Stimulated activated CD4-positive, alpha-beta T cell treated with anti-CD3 and anti-CD28 coated beads, Interleukin-1b, Interleukin-23, amount 100 ng/mL, for 1 hour (primary cell): Measurements from ENCODE around the gene ARMC9.
"Not testable (repeated sequence)": the region's sequence is repeated elsewhere in the genome, so short reads cannot be mapped to it uniquely, and the experiment has no call there.

Source experiments
- DNase-seq, 2 donors: peaks; one replicate each; pipeline ENCODE4 v3.0.0-alpha.2; 2020; ENCODE audit warnings: low read depth in 2 of 2

The ARMC9 gene

GRCh38 chr2:231198291-231199173, at the start of gene ARMC9:
TSS of gene ARMC9 (plus strand) at chr2:231198631. CDS start at chr2:231206239, 7,608 bp downstream.
- peak; percentile 29 to 53 for DNase-seq

GRCh38 chr2:231152800-231153557, 45.5 kb upstream of the ARMC9 start:
- DNase-seq = no peak

- no peak for DNase-seq
Observed at GRCh38 chr2:231159306-231159705, 39.1 kb upstream of the ARMC9 start.

- DNase-seq = no peak
Observed at GRCh38 chr2:231160701-231161100, 37.7 kb upstream of the ARMC9 start.

GRCh38 chr2:231161252-231161839, 37.1 kb upstream of the ARMC9 start:
- no peak for DNase-seq

- DNase-seq = no peak
Observed at GRCh38 chr2:231161877-231162329, 36.5 kb upstream of the ARMC9 start.

- DNase-seq = no peak
Observed at GRCh38 chr2:231163011-231163410, 35.4 kb upstream of the ARMC9 start.

GRCh38 chr2:231163414-231164095, 34.9 kb upstream of the ARMC9 start:
- DNase-seq = no peak

- DNase-seq = no peak
Observed at GRCh38 chr2:231167745-231168459, 30.5 kb upstream of the ARMC9 start.

- DNase-seq = no peak
Observed at GRCh38 chr2:231168460-231169139, 29.8 kb upstream of the ARMC9 start.

GRCh38 chr2:231169488-231169887, 28.9 kb upstream of the ARMC9 start:
- no peak for DNase-seq

- no peak for DNase-seq
Observed at GRCh38 chr2:231170055-231170454, 28.4 kb upstream of the ARMC9 start.

GRCh38 chr2:231172025-231172424, 26.4 kb upstream of the ARMC9 start:
- DNase-seq = no peak

GRCh38 chr2:231174211-231174651, 24.2 kb upstream of the ARMC9 start:
- DNase-seq = no peak

GRCh38 chr2:231176066-231176465, 22.4 kb upstream of the ARMC9 start:
- no peak for DNase-seq

- DNase-seq = no peak
Observed at GRCh38 chr2:231177156-231178025, 21.0 kb upstream of the ARMC9 start.

- not testable (repeated sequence) for DNase-seq
Observed at GRCh38 chr2:231178805-231179204, 19.6 kb upstream of the ARMC9 start.

- no peak for DNase-seq
Observed at GRCh38 chr2:231181860-231182512, 16.4 kb upstream of the ARMC9 start.

- no peak for DNase-seq
Observed at GRCh38 chr2:231182513-231182899, 15.9 kb upstream of the ARMC9 start.
